K562 (cell line): ENCODE data around the gene DPT. TPM values are rescaled to one million over a fixed set of nuclear protein-coding genes. Genes with fewer than 3 reads are reported as not detected.

Experiments
- ATAC-seq: fragments of 200-7000 bp; cut with Tn5 transposase; 3 replicates; pipeline ENCODE4 v1.9.1; 2020; ENCODE audit warnings: moderate library complexity
- BruUV-seq: library from RNA; stranded (reverse); fragments of 400-500 nt; replicated peaks from 2 replicates; lab custom pipeline; 2021; lab: Mats Ljungman, UMichigan
- CTCF ChIA-PET: fragments of 300-600 bp; formaldehyde crosslinking; extraction: SDS; loops from one replicate; lab custom pipeline; 2021; ENCODE audit warnings: low intra/inter-chr PET ratio; lab: Yijun Ruan, JAX
- POLR2A ChIA-PET: fragments of 300-600, 350-650 bp; sonication (Branson Sonifier 250); formaldehyde crosslinking; extraction: SDS; loops from one replicate; lab custom pipeline; 2021; ENCODE audit warnings: antibody characterized with exemption, inconsistent platforms; lab: Yijun Ruan, JAX
- DNase-seq, 4 experiments: peaks; one replicate each; pipeline versions ENCODE4 v3.0.0 to v3.0.0-alpha.2; 2011 to 2018; ENCODE audit warnings: low spot score in 3 of 4, mixed read lengths in 3 of 4; ENCODE audit errors: extremely low read depth in 1 of 4
- FAIRE-seq: peaks from 2 replicates; lab custom pipeline; 2011; peaks lifted over from hg19 to GRCh38; lab: Jason Lieb, UNC
- H2AFZ ChIP-seq: 2 replicates; pipeline ENCODE4 v1.6.0; 2011; ENCODE audit warnings: low read depth, low read length, control low read depth, inconsistent platforms
- H3K27ac ChIP-seq: fragments of 200-600 bp; 3 replicates; pipeline ENCODE4 v1.8.0; 2011; ENCODE audit warnings: low read depth, mild to moderate bottlenecking, control low read depth, inconsistent platforms, low read length, moderate library complexity, mixed read lengths; ENCODE audit errors: extremely low read depth
- H3K27me3 ChIP-seq, 2 experiments: fragments of 300-600 bp in 1 of 2; 2 replicates in 1 of 2; 3 replicates in 1 of 2; pipeline versions ENCODE4 v1.6.0 to v1.8.0; 2011; ENCODE audit warnings: inconsistent platforms in 2 of 2, low read length in 2 of 2, mild to moderate bottlenecking in 1 of 2, mixed read lengths in 1 of 2, moderate library complexity in 1 of 2; ENCODE audit not compliant: control insufficient read depth in 2 of 2, insufficient read depth in 2 of 2
- H3K36me3 ChIP-seq: fragments of 300-600 bp; 3 replicates; pipeline ENCODE4 v1.8.0; 2011; ENCODE audit warnings: mild to moderate bottlenecking, low read length, inconsistent platforms; ENCODE audit not compliant: control insufficient read depth, insufficient read depth
- H3K4me1 ChIP-seq, 2 experiments: fragments of 200-600 bp in 1 of 2; replicated peaks in 1 of 2; 2 replicates in 1 of 2; 3 replicates in 1 of 2; pipeline versions ENCODE4 v1.5.1 to v1.8.0; 2011; ENCODE audit warnings: inconsistent platforms in 2 of 2, low read length in 2 of 2, mild to moderate bottlenecking in 1 of 2, mixed read lengths in 1 of 2, moderate library complexity in 1 of 2; ENCODE audit not compliant: control insufficient read depth in 2 of 2, insufficient read depth in 2 of 2
- H3K4me2 ChIP-seq: 2 replicates; pipeline ENCODE4 v1.6.1; 2011; ENCODE audit warnings: low read length, control low read depth, inconsistent platforms, mixed read lengths; ENCODE audit not compliant: insufficient read depth
- H3K4me3 ChIP-seq: fragments of 200-600 bp; sonication (generic), shearing (Covaris generic); 2 replicates; pipeline ENCODE4 v1.5.1; 2016; ENCODE audit warnings: control low read depth, inconsistent platforms
- H3K79me2 ChIP-seq: fragments of 200-600 bp; 3 replicates; pipeline ENCODE4 v1.8.0; 2011; ENCODE audit warnings: low read length, inconsistent platforms; ENCODE audit not compliant: control insufficient read depth, insufficient read depth
- H3K9ac ChIP-seq, 2 experiments: 2 replicates each; pipeline versions ENCODE4 v1.6.0 to v1.6.1; 2011; ENCODE audit warnings: low read depth in 2 of 2, low read length in 2 of 2, control low read depth in 1 of 2, inconsistent platforms in 1 of 2, mild to moderate bottlenecking in 1 of 2, mixed read lengths in 1 of 2; ENCODE audit not compliant: insufficient read depth in 1 of 2
- H3K9me1 ChIP-seq: one replicate; pipeline ENCODE4 v1.6.0; 2011; ENCODE audit warnings: inconsistent platforms, mild to moderate bottlenecking, low read length, moderate library complexity; ENCODE audit not compliant: control insufficient read depth, insufficient read depth
- H3K9me3 ChIP-seq: replicated peaks from 2 replicates; pipeline ENCODE4 v1.5.1; 2011; ENCODE audit warnings: low read depth, low read length, inconsistent platforms; ENCODE audit not compliant: control insufficient read depth, insufficient read depth
- H4K20me1 ChIP-seq: replicated peaks from 2 replicates; pipeline ENCODE4 v1.6.1; 2011; ENCODE audit warnings: low read length, inconsistent platforms, mixed read lengths; ENCODE audit not compliant: control insufficient read depth, insufficient read depth
- ATF6 ChIP-seq: sonication (generic); formaldehyde crosslinking; IDR thresholded peaks from 2 replicates; pipeline ENCODE4 v1.4.0; 2020; ENCODE audit warnings: mild to moderate bottlenecking, missing genetic modification reagents
- BRCA1 ChIP-seq, 2 experiments: fragments of 450-650 bp in 1 of 2; sonication (generic) in 1 of 2; formaldehyde crosslinking in 1 of 2; IDR thresholded peaks; 2 replicates each; pipeline versions ENCODE4 v1.5.0 to v1.6.1; 2017 to 2020; ENCODE audit warnings: mild to moderate bottlenecking in 1 of 2, missing genetic modification reagents in 1 of 2
- HDAC6 ChIP-seq: IDR thresholded peaks from 2 replicates; pipeline ENCODE4 v1.6.1; 2012; ENCODE audit warnings: low read depth, mild to moderate bottlenecking, control low read depth, inconsistent platforms, low read length, moderate library complexity
- LARP7 ChIP-seq: fragments of 450-650 bp; IDR thresholded peaks from 2 replicates; pipeline ENCODE4 v1.6.1; 2016
- NR2F6 ChIP-seq: fragments of 450-650 bp; formaldehyde crosslinking; IDR thresholded peaks from 2 replicates; pipeline ENCODE4 v1.4.0; 2020; ENCODE audit warnings: mild to moderate bottlenecking
- NRF1 ChIP-seq, 2 experiments: fragments of 450-650 bp; IDR thresholded peaks in 1 of 2; conservative IDR thresholded peaks in 1 of 2; 2 replicates each; pipeline ENCODE4 v1.6.1; 2014; ENCODE audit warnings: mild to moderate bottlenecking in 2 of 2
- PHTF2 ChIP-seq: fragments of 250-450 bp; sonication (Bioruptor Pico); IDR thresholded peaks from 2 replicates; pipeline ENCODE4 v1.5.0; 2021; ENCODE audit warnings: mild to moderate bottlenecking
- RHOXF2B ChIP-seq: fragments of 250-450 bp; sonication (Bioruptor Pico); conservative IDR thresholded peaks from 2 replicates; pipeline ENCODE4 v1.5.1; 2021
- XRCC5 ChIP-seq: fragments of 200-400 bp; formaldehyde crosslinking; IDR thresholded peaks from 2 replicates; pipeline ENCODE4 v1.6.1; 2017; ENCODE audit warnings: low read depth, mild to moderate bottlenecking, low read length
- ZNF408 ChIP-seq: fragments of 250-450 bp; sonication (Bioruptor Pico); IDR thresholded peaks from 2 replicates; pipeline ENCODE4 v1.4.0; 2020; ENCODE audit warnings: low read depth, mild to moderate bottlenecking, moderate library complexity
- ZNF431 ChIP-seq: sonication (generic); formaldehyde crosslinking; IDR thresholded peaks from 2 replicates; pipeline ENCODE4 v1.8.0; 2022; ENCODE audit warnings: mild to moderate bottlenecking, missing genetic modification reagents
- ZNF780A ChIP-seq: fragments of 250-450 bp; sonication (Bioruptor Pico); IDR thresholded peaks from 2 replicates; pipeline ENCODE4 v1.5.0; 2021; ENCODE audit warnings: mild to moderate bottlenecking
- ZZZ3 ChIP-seq: fragments of 450-650 bp; IDR thresholded peaks from 2 replicates; pipeline ENCODE4 v1.6.1; 2016; ENCODE audit warnings: antibody characterized with exemption, mild to moderate bottlenecking, moderate library complexity
- WGBS: fragments of 100-300 bp; shearing (Covaris generic); methylation state at CpG from one replicate; pipeline ENCODE4 v1.1.6; 2016; ENCODE audit warnings: low coverage, mixed read lengths; ENCODE audit not compliant: insufficient coverage; ENCODE audit errors: missing lambda C conversion rate; 5-methylcytosine and 5-hydroxymethylcytosine counted together
- in situ Hi-C: fragments of 300-500 bp; cut with MboI; formaldehyde crosslinking; loops from 4 replicates; pipeline ENCODE4 v1.15.0; 2018; ENCODE audit warnings: inconsistent platforms, mixed read lengths
- intact Hi-C: fragments of 100-400 bp; cut with micrococcal nuclease; formaldehyde crosslinking; loops from 2 replicates; pipeline ENCODE4 v1.14.2; 2022
- polyA plus RNA-seq, 8 experiments: library from polyadenylated mRNA; depleted of rRNA in 4 of 8; stranded (reverse) in 5 of 8; unstranded in 3 of 8; fragments of >200 nt; fragmentation: Nextera tagmentation in 2 of 8; fragmentation: Illumina TruSeq in 1 of 8; extraction: Ambion mirVana in 2 of 8; extraction: Trizol in 1 of 8; gene quantifications; 2 replicates each; pipeline versions ENCODE4 v1.2.1 to v1.2.3, GENCODE V29; 2011 to 2014; ENCODE audit warnings: inconsistent platforms in 1 of 8, missing spikeins in 1 of 8
- total RNA-seq, 7 experiments: library from RNA; depleted of rRNA in 6 of 7; stranded (reverse); fragments of >200 nt in 6 of 7; fragmentation: Illumina TruSeq in 2 of 7; extraction: Trizol in 2 of 7; gene quantifications; 2 replicates each; pipeline versions ENCODE4 v1.2.1 to v1.2.3, GENCODE V29; 2011 to 2021; ENCODE audit warnings: low replicate concordance in 1 of 7
- TF ChIP-seq, protein P1 (sequence below): fragments of 450-650 bp; IDR thresholded peaks from 2 replicates; pipeline ENCODE4 v1.6.1; 2014; ENCODE audit warnings: low read depth, mild to moderate bottlenecking, moderate library complexity, borderline replicate concordance

Gene DPT
- total and polyA plus RNA-seq, 9 of the 15 experiments (the other 6 are each of a cell fraction or from before 2014, with no cell fraction given): not detected

DNA sequence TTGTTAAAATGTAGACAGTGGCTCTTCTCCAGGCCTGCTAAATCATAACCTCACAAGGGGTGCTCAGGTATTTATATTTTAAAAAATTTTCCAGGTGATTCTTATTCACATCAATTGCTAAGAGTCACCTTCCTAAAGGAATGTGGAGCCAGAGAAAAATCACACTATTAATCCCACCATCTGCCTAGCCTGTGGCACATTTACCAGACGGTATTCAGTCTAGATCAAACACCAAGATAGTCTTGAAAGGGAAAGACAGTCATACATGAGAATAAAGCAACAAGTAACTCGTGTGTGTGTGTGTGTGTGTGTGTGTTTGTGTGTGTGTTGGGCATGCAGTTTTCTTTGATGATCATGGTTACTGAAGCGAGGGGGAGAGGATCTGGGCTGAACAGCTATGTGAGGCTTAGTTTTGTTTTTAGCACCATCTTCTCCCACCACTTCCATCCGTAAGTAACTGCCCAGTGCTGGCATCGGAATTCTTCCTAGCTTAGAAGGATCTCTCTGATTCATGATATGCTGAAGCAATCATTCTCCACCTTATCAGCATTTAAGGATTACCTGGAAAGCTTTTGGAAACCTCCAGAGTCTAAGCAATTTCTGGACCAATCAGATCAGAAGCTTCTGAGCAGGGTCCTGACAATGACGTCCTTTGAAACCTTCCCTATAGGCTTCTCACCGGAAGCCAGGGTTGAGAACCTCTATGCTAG, 2.4 kb upstream of the DPT start:
- Histone ChIP-seq H3K27ac (no peak overlapping the region), H4K20me1 (no peaks in the 10 kb centered on the region), H3K9me1 (no peaks in the 10 kb centered on the region), H3K4me3 (no peak overlapping the region), H3K4me1 (no peaks in the 10 kb centered on the region), H3K4me2 (no peak overlapping the region), H3K27me3 (peaks cover 7 to 25% of the 10 kb centered on the region in 2 experiments), H3K36me3 (no peaks in the 10 kb centered on the region)
- intact Hi-C loops: no loop called here
- CTCF ChIA-PET: no interaction called here
- WGBS: 0% methylated on average over 7 of the region's 7 CpGs
- no peak for ATAC-seq
- TF ChIP-seq ZZZ3 (no peak), NR2F6 (CRISPR knock-in tag) (no peak), ZNF431 (CRISPR knock-in tag) (no peak), HDAC6 (no peak), ZNF408 (CRISPR knock-in tag) (no peak), ZNF780A (CRISPR knock-in tag) (no peak), RHOXF2B (CRISPR knock-in tag) (no peak), BRCA1 (IDR thresholded peaks at IDR 0.05) (no peak), BRCA1 (CRISPR knock-in tag; IDR thresholded peaks at IDR 0.05) (no peak), NRF1 (conservative IDR thresholded peaks at IDR 0.05 in 1 of 2, IDR thresholded peaks at IDR 0.05 in 1 of 2) (no peak), PHTF2 (CRISPR knock-in tag) (no peak), XRCC5 (no peak), LARP7 (no peak), ATF6 (CRISPR knock-in tag) (no peak)
- TF ChIP-seq, protein P1, sequence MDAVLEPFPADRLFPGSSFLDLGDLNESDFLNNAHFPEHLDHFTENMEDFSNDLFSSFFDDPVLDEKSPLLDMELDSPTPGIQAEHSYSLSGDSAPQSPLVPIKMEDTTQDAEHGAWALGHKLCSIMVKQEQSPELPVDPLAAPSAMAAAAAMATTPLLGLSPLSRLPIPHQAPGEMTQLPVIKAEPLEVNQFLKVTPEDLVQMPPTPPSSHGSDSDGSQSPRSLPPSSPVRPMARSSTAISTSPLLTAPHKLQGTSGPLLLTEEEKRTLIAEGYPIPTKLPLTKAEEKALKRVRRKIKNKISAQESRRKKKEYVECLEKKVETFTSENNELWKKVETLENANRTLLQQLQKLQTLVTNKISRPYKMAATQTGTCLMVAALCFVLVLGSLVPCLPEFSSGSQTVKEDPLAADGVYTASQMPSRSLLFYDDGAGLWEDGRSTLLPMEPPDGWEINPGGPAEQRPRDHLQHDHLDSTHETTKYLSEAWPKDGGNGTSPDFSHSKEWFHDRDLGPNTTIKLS: no peak
- TF ChIP-seq, all 486 proteins: peak for 0
- POLR2A ChIA-PET: interaction anchor here (0.8 kb wide), 1 partner anchor 30 kb away, joined by 3 read pairs; no protein-coding TSS in a partner anchor
- Histone ChIP-seq H3K9ac (no peak overlapping the region), H3K79me2 (no peaks in the 10 kb centered on the region), H3K9me3 (no peaks in the 10 kb centered on the region), H2AFZ (no peak overlapping the region)
- no peak for DNase-seq
- no TSS peak for BruUV-seq
- FAIRE-seq: no peak
- in situ Hi-C loops: no loop called here
